GM19372 (cell line): ENCODE measurements around the gene COX8A.
"Not testable (repeated sequence)": the region's sequence is repeated elsewhere in the genome, so short reads cannot be mapped to it uniquely, and the experiment has no call there.

Source experiments
- ATAC-seq: cut with Tn5 transposase; IDR thresholded peaks from one replicate; pipeline ENCODE4 v1.9.1; 2021; ENCODE audit warnings: mild to moderate bottlenecking, low read depth, moderate library complexity; ENCODE audit not compliant: unreplicated experiment

COX8A gene, protein sequence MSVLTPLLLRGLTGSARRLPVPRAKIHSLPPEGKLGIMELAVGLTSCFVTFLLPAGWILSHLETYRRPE

DNA sequence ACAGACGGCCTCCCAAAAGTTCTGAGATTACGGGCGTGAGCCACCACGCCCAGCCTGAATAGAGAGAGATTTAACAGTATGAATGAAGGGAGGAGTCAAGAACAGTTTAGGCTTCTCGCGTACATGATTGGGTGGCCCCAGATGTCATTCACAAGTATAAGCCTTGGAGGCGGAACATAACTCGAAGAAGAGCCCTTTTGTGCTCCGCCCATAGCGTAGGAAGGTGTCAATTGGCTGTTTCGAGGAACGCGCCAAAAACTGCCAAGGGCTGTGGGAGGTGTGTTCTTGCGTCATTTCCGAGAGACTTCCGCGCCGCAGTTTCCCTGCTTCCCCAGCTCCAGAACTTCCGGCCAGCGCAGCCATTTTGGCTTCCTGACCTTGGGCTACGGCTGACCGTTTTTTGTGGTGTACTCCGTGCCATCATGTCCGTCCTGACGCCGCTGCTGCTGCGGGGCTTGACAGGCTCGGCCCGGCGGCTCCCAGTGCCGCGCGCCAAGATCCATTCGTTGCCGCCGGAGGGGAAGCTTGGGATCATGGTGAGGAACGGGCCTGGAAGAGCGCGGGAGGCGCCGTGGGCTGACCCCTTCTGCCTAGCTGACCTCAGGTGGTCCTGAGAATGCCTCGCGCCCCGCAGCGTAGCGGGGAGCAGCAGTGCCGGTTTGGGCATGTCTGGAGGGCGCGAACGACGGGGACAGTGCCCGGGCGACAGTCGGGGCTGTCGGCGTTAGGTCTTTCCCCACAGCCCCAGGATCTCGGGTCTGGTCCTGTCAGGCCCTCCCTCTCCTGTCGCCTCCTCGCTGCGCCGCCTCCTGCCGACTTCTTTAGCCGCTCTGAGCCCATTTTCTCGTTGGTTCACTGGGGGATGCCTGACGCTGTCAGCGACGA, at the start of gene COX8A:
Gene COX8A (plus strand): TSS at position 362 of the 885 bp plus-strand sequence. CDS start 61 bp downstream, at position 423.
- peak; percentile 94 for ATAC-seq

DNA sequence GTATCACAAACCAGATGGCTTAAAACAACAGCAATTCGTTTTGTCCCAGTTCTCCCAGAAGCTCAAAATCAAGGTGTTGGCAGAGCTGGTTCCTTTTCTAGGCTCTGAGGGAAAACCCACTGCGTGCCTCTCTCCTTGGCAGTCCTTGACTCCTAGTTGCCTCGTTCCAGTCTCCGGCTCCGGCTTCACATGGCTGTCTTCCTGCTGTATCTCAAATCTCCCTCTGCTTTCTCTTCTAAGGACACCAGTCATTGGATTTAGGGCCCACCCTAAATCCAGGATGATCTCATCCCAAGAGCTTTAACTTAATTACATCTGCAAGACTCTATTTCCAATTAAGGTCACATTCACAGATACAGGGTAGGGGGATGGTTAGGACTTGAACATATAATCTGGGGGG, 44.8 kb upstream of the COX8A start:
- no peak for ATAC-seq

DNA sequence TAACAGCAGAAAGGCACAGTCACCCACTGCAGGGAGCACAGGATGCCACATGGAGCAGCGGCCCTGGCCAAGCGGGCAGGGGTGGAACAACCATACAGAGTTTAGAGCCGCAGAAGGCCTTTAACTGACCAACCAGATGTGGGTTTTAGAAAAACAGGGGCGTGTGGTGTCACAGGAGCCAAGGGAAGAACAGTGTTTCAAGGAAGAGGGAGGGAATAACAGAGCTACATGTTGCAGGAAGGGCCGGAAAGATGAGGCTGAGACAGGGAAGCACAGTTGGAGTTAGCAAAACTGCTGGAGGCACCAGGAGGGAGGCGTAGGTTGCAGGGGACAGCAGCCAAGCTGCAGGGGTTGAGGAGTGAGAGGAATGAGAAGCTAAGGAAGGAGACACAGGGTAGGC, 43.4 kb upstream of the COX8A start:
- ATAC-seq = no peak

DNA sequence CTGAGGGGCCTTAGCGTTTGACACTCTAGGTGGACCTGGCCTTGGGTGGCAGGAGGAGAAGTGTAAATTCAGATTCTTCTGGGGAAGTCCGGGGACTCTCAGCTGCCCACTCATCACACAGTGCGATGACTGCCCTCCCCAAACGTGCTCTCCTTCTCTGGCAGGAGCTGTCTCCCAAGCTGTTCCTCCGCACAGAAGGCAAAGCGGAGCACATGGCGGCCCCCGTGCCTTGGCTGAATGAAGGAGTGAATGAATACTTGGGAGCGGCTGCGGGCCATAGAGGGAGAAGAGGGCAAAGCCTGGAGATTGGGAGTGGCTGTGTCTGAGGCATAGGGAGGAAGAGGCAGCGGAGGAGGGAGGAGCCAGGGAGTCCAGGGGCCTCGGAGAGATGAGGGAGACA, 42.5 kb upstream of the COX8A start:
- ATAC-seq = no peak

DNA sequence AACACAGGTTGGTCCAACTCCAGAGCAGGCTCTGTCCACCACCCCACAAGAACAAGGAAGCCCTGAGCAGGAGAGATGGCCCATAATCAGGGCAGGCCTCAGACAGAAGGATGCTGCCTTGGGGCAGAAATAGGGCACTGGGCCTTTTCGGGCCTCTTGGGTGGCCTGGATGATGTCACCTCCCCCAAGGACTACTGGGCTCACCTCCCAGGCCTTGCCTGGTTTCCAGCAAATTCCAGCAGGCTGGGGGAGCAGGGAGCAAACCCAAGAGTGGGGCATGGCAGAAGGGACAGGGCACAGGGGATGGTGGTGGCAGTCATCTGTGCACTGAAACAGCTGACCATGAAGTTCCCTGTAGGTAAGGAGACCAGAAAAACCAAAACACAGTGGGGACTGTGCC, 41.0 kb upstream of the COX8A start:
- ATAC-seq = no peak

DNA sequence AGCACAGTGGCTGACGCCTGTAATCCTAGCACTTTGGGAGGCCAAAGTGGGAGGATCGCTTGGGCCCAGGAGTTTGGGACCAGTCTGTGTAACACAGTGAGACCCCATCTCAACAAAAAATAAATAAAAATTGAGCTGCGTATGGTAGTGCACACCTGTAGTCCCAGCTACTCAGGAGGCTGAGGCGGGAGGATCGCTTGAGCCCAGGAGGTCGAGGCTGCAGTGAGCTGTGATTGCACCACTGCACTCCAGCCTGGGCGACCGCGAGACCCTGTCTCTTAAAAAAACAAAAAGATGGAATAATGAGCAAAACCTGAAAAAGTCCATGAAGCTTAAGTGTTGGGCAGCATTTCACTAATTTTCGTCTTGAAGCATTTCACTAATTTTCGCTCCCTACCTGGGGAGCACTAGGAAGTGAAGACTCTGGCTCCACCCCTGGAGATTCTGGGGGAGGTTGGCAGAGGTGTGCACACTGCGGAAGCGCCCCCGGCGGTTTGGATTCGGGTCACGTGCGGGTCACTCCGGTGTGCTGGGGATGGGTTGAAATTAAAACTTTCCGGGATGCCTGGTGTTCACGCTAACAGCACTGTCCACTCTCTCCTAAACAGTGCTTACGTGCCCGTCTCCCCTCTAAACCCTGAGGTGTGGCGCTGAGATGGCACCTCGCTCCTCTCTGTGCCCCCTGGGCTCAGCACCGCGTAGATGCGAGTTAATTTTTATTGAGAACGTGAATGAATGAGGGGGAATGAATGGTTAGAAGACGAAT, 36.5 kb upstream of the COX8A start:
- ATAC-seq = peak; percentile 17

DNA sequence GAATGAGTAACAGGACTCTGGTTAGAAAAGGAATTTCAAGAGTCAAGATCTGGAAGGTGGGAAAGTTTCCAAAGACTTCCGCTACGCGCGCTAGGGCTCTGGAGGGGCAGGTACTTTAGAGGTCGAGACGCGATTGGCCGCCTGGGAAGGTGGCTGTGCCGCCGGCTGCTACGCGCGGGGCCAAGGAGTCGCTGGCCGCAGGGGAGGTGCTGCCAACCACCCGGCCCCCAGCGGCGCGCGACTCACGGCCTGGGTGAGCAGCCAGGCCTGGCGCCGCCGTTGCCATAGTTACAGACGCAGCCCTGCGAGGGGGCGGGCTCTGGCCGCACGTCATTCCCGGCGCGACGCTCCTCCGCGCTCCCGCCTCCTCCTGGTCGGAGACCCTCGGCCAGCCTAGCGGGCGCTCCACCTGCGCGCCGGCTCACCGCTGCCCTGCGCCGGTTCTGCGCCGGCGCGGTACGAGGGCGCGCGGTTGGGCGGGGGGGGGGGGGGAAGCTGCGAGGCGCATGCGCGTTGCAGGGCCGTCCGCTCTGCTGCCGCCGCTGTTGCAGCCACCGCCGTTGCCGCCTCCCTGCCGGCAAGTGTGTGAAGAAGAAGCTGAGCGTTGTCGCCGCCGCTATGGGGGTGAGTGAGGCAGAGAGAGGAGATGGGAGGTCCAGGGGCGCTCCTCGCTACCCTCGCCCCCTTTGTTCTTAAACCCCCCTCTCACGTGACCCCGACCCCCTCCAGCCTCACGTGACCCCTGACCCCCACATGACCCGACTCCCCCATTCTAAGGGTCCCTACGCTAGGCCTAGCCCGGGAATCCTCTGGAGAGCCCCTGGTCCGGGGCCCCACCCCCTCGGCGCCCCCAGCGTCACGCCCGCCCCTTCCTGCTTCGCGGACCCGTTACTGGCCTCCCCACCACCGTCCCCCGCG, 35.7 kb upstream of the COX8A start, which contains the start of gene NAA40:
Gene NAA40 (plus strand): TSS at position 524 of the 918 bp plus-strand sequence. CDS start 95 bp downstream, at position 619.
- peak; percentile 93 for ATAC-seq

DNA sequence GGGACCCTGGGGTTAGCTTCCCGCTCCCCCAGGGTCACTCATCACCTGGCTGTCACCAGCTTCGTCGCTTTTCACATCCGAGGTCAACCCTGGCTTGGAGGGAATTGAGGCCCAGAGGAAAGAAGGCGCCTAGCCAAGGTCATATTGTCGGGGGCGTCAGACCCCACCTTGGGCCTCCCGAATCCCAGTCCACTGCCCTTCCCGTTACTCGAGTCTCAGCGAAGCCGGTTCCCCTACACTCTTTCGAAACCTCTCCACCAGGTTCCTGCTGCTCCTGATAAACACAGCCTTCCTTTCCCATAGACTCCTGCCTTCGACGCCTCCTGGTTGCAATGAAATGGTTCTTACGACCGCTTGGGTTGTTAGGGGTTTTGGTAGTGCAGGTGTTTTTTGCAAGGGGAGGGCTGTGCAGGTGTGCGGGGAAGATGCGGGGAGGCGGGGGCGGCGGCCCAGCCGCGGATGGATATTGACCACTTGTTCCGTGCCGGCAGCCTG, 35.0 kb upstream of the COX8A start:
- no peak for ATAC-seq

DNA sequence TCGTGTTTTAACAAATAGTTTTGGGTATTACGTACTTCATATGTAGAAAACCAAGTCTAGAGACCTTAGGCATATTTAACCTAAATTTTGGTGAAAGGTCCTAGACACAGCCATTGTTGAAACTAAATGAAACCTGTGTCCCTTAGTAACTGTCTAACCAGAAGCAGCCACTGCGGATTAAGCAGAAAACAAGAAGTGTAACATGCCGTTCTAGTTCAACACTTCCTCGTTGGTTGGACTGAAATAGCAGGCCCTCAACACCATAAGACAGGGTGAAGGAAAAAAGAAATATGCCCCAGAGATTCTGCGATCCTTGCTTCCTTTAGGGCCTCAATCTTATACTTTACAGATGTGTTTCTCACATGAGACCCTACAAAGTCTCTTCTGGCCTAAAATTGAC, 33.6 kb upstream of the COX8A start:
- ATAC-seq = no peak

DNA sequence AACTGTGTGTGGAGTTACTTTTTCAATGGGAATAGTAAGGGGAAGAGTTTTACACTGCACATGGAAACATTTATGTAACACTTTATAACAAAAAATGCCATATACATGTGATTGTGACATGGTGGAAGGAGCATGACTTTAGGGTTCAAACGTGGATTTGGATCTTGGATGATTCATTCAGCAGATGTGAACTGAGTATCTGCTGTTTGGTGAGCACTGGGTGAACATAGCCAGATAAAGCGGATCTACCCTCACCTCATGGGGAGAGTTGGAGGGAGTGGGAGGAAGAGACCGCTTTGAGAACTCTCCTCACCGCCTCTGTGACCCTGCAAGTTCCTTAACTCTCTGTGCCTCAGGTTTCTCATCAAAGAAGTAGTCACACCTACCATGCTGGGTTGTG, 32.5 kb upstream of the COX8A start:
- ATAC-seq = no peak

DNA sequence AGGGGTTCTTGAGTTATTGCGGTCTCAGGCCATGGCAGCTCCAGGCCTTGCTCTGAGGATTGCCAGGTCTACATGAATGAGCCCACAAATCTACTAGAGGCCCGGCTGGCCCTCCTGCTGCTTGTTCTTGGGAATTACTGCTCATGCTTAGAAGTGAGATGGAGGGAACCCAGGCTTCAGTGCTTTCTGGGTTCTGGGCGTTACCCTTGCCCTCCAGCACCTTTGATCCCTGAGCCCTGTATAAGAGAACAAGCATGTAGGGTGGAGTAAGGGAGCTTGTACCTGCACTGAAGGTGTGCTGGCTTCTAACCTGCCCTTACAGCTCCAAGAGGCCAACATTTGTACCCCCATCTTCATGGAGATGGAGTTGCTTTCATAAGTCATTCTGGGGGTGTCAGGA, 31.6 kb upstream of the COX8A start:
- ATAC-seq = no peak

DNA sequence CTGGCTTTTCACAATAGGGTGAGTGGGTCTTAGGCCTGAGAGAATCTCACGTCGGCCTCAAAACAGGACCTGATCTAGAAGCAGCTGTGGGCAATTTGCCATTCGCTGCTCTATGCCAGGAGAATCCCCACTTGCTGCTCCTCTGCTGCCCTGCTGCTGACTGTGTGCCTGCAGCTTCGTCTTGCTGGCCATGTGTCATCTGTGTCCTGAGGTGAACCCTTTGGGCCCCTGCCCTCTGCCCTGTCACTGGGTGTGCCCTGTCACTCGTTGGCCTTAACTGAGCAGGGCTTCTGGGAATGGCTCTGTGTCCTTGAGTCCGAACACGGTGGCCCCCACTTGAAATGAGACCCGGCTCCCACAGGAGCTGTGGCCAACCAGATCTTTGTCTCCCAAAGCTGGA, 29.4 kb upstream of the COX8A start:
- no peak for ATAC-seq

DNA sequence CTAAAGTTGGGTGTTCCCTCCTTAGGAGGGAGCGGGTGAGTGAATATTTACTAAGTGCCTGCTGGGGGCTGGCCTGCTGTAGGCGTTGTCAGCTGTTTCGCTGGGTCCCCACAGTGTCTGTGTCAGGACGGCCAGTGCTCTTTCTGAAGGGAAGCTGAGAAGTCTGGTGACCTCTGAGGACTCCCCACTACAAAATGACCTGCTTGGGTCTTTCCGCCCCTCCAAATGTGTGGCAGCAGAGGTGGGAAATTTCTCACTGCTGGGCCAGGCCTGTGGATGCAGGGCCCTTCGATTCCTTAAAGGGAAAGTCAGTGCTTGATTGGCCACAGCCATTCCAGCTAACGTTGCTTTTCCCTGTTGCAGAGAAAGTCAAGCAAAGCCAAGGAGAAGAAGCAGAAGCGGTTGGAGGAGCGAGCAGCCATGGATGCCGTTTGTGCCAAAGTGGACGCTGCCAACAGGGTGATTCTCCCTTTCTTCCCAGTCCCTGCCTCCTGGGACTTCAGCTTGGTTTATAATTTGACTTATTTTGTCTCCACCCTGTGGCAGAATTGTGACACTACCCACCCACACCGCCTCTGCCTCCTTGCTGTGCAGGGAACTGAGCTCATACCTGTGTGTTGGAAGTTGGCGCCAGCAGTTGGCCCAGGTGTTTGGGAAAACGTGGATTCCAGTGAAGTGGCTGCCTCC, 28.8 kb upstream of the COX8A start:
- ATAC-seq = no peak

DNA sequence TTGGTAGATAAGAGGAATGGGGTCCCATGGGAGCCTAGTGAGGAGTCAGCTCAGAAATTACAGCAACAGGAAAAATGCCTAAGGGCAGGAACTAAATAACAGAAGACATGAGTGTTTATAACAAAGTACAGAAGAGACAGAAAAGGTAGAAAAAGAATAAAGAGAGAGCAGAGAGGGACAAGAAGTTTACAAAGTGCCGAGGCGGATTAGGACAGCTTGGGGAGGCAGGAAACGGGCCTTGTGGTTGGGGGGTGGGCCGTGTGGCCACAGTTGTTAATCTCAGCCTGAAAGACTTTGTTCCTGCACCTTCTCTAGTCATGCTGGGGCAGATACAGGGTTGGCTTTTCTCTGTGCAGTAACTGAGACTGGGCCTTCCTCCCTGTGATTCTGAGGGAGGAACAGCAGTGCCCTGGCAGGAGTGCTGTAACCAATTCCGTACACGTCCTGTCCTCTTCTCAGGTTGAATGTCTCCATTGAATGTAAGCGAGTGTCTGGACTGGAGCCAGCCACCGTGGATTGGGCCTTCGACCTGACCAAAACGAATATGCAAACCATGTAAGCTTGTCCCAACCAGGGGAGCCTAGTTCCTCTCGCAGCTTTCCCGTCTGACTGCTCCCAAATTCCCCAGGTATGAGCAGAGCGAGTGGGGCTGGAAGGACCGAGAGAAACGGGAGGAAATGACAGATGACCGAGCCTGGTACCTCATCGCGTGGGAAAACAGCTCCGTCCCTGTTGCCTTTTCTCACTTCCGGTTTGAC, 22.5 kb upstream of the COX8A start:
- ATAC-seq = no peak

DNA sequence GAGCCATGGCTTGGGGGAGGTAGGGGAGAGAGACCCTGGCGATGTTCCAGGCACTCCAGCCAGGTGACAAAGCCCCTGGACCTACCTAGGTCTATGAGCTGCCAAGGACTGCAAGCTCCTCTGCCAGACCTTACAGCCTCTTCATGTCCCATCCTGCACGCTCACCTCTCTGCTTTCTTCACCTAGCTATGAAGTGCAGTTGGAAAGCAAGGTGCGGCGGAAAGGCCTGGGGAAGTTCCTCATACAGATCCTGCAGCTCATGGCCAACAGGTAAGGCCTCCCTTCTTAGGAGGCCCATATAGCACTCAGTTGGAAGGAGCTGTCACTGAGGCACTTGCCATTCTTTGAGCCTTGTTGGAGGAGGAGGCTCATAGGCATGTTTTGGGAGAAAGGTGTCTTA, 21.9 kb upstream of the COX8A start:
- ATAC-seq = no peak

DNA sequence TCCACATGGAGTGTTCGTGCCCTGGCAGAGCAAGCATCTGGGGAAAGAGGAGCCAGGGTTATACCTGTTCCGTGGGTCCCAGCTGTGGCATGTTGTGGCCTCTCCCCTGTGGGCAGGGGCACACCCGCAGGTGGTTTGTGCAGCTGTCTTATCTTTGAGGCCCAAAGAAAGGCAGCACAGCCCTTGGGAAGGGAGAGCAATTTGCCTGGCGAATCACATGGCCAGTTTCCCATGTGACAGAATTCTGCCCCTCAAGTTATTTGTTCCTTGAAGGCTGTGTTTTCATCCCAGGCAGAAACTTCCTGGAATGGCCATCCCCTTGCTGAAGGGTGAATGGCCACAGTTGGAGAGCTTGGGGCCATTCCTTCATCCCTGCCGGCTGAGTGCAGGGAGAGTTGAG, 16.4 kb upstream of the COX8A start:
- no peak for ATAC-seq

DNA sequence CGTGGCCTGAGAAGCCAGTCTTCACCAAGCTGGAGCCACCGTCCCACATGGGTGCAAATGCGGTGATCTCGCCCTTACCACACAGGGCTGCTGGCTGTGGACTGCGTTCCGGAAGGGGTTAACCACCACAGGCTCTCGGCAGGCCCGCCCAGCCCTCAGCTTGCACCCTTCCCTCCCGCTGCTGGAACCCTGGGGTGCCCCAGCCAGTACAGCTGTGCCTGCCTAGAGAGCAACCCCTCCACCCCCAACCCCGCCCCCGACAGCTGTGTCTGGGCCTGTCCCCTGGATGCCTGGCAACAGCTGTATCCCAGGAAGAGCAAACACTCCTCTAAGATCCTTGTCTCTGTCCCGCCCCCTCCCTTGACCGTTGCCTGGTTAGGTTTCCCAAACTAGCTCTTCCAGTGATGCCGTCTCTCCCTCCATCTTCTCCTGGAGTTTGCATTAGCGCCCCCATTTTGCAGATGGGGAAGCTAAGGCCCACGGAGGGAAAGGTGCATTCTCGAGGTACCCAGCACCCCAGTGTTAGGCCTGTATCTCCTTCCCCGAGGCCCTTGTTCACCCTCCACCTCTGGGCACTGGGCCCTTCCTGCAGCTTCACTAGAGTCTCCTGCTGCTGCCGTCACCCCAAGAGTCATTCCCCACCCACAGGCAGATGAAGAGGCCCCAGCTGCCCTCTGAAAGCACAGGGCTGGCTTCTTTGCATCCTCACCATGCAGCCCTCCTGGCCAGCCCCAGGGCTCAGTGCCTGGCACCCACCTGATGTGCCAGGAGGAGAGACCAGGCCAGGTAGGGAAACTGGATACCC, 12.6 kb upstream of the COX8A start:
- ATAC-seq = no peak

DNA sequence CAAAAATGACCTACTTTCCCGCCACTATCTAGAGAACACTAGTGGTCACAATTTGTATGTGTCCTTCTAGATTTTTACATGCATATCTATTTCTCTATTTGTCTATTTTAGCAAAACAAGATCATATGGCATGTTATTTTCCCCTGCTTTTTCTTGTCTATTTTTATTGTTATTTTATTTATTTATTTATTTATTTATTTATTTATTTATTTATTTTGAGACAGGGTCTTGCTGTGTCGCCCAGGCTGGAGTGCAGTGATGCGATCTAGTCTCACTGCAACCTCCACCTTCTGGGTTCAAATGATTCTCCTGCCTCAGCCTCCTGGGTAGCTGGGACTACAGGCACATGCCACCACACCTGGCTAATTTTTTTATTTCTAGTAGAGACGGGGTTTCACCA, 10.5 kb upstream of the COX8A start:
- not testable (repeated sequence) for ATAC-seq
